ENCODE results near the gene FER1L5.

FER1L5 gene

DNA sequence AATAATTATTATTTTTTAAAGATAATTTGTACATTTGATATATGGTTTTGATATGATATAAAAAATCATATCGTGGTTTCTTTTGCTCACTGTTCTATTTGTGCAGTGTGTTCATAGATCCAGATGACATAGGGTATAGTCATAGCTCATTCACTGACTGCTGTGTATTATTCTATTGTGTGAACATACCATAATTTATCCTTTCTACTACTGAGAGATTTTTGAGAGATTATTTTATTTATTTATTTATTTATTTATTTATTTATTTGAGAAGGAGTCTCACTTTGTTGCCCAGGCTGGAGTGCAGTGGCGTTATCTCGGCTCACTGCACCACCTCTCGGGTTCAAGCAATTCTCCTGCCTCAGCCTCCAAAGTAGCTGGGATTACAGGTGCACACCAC, 39.0 kb downstream of the FER1L5 start:
- no peak for DNase-seq

GRCh38 chr2:96683307-96683706, 40.7 kb downstream of the FER1L5 start:
- DNase-seq: no peak

GRCh38 chr2:96683972-96684820, 41.6 kb downstream of the FER1L5 start:
- DNase-seq: no peak

DNA sequence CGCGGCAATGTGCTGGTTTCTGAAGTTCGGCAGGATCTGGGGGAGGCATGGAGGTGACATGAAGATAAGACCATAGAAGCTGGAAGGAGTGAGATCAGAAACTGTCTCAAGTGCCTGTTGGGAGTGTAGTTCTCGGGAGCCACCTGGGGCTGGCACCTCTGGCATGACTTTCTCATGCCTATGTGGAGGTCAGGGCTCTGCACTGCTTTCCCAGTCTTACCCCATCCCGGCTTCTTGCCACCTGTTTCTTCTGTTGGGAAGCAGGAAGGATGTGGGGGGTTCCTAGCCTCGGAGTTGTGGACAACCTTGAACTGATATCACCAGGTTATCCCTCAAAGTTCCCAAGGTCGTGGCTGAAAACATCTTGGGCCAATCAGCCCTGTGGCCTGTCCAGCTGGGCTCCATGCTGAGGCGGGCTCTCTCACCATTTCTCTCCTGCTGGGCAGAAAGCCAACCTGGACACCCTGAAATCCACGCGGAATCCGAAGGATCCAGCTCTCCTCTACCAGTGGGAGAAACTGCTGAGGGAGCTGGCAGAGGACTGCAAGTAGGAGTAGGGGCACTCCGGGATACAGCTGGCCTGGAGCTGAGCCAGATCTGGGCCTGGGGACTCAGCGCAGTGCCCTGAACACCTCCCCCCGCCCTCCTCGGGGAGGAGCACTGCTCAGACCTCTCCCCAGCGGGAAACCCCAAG, 42.5 kb downstream of the FER1L5 start:
- DNase-seq: no peak

GRCh38 chr2:96685577-96686459, 43.3 kb downstream of the FER1L5 start:
- DNase-seq: no peak

GRCh38 chr2:96687266-96687665, 44.7 kb downstream of the FER1L5 start:
- DNase-seq: no peak

GRCh38 chr2:96687711-96688640, 45.4 kb downstream of the FER1L5 start:
- no peak for DNase-seq

DNA sequence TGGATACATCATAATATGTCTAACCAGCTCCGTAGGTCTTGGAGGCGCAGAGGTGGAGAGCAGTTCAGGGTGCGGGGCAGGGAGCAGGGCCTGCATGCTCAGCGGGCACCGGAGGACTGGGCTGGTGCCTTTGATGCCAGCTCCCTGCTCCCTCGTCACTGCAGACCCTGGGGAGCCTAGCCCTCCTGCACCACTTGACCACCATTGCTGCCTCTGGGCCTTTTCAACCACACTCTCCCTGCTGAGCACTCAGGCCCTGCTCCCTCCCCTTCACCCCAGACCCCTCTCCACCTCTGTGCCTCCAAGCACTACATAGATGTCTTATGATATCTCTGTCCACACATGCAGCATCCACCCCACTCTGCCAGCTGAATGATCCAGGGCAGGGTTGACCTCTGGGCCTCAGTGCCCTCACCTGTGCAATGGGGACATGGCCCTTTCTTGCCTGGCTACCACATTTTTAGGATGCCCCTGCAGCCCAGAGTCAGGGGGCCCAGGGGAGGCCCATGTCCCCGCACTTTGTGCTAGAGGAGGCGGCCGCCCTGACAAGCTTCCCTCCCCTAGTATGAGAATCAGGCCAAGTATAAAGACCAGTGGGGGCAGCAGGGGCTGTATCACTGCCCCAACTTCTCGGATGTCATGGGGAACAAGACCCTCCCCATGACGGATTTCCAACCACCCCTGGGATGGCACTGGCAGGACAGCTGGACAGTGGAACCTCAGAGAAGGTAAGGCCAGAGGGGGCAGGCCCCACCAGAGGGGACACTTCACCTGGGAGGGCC, 46.3 kb downstream of the FER1L5 start:
- DNase-seq: no peak

DNA sequence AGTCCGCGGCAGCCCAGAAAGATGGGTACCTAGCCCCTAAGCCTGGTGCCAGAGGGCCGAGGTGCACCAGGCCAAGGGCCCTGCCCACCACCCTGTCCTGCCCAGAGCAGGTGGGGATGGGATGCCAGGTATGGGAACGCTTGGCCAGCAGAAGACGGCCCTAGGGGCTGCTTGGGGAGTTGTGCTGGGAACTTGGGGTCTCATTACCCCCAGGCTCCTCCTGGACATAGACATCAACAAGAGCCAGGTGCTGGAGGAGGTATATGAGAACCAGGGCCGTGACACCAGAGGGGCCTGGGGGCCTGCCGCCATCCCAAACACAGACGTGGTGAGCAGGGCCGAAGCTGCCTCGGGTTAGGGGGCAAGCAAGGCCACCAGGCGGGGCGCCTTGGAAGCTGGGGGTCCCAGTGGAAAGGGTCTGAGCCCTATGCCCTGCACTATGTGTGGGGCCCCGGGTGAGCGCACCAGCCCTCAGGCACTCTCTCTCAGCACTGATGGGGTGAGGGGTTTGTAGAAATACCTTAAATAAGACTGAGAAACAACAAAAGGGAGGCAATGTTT, 46.9 kb downstream of the FER1L5 start:
- no peak for DNase-seq

GRCh38 chr2:96690306-96691021, 47.9 kb downstream of the FER1L5 start:
- no peak for DNase-seq

DNA sequence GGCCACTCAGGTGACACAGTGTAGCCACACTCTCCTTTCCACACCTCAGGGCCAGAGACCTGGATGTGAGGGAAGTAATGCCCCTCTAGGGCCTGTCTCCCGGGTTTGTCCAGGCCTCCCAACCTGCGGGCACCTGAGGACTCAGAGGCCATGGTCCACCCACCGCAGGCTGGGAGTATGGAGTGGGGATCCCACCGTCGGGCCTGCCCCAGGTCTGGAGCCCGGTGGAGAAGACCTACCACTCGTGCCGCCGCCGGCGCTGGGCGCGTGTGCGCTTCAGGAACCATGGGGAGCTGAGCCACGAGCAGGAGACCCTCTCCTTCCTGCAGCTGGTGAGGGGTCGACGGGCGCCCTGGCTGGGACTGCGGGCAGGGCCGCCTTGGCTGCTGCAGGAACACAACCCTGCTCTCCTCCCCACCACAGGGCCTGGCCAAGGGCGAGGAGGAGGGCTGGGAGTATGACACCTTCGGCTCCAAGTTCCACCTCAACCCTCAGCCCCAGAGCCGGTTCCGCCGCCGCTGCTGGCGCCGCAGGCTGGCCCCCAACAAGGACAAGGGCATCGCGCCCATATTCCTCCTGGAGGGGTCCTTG, 48.6 kb downstream of the FER1L5 start:
- no peak for DNase-seq

GRCh38 chr2:96692094-96692971, 49.8 kb downstream of the FER1L5 start:
- no peak for DNase-seq

DNA sequence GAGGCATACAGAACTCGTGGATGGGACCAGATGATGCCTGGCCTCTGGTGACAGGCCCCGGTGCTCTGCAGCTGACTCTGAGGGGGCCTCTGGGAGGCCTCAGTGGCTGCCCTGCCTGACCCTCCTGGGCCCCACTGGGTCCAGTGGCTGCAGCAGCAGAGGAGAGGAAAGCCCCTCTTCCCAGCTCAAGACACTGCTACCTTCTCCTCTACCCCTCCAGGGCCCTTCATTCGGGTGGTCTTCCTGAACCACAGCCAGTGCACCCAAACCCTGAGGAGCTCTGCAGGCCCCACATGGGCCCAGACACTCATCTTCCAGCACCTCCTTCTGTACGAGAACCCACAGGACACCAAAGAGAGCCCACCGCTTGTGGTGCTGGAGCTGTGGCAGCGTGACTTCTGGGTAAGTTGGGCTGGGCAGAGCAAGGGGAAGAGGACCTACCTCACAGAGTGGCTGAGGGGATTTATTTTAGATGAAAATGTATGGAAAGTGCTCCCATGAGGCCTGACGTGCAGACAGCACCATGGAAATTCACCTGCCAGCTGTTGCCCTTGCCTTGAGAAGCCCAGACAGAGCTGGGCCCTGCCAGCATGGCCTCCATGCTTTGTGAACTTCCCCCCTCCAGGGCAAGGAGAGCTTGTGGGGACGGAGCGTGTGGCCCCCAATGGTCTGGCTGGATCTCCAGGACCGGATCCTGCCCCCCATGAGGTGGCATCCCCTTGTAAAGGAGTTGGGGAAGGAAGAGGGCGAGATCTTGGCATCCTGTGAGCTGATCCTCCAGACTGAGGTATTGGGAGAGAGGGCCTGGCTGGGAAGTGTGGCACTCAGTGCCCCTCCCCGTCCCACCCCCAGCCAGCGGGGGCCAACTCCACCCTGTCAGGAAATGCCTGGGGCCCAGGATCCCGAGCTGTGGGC, 51.0 kb downstream of the FER1L5 start:
- DNase-seq: no peak

DNA sequence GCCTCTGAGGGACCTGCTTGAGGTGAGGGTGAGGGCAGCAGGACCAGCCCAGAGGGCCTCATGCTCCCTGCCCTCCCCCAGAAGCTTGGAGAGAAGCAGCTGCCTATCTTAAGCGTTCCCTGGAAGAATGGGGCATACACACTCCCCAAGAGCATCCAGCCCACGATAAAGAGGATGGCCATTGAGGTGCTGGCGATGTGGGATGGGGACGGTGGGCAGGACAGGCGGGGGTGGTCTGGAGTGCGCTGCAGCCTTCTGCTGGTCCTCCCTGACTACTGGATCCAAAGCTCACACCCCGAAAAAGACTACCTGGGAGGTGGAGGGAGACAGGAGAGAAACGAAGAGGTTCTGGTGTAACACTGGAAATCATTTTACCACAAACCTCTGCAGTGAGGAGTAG, 51.7 kb downstream of the FER1L5 start:
- no peak for DNase-seq

GRCh38 chr2:96694816-96695455, 52.4 kb downstream of the FER1L5 start:
- no peak for DNase-seq

DNA sequence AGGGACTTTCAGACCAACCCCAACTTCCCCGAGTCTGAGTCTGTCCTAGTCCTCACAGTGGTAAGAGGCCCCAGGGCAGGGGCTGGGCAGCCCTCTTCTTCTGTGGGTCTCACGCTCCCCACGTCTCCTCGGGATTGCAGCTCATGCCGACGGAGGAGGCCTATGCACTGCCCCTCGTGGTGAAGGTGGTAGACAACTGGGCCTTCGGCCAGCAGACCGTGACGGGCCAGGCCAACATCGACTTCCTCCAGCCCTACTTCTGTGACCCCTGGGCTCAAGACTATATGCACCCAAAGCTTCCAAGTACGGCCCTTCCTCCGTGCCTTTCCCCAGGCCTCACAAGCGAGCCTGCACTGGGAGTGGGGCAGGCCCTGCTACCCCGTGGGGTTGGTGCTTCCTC, 53.0 kb downstream of the FER1L5 start:
- no peak for DNase-seq

- DNase-seq: no peak
These were observed 54.9 kb downstream of the FER1L5 start for GRCh38 chr2:96697476-96697875.
